Activated CD8-positive, alpha-beta T cell treated with anti-CD3 and anti-CD28 coated beads, Interleukin-2, amount 10 ng/mL, durations not matched to agents 7 days and 5 days (primary cell): ENCODE measurements around the gene CHP2. TPM values are rescaled to one million over a fixed set of nuclear protein-coding genes. Genes with fewer than 3 reads are reported as not detected.
"Not testable (repeated sequence)": the region's sequence is repeated elsewhere in the genome, so short reads cannot be mapped to it uniquely, and the experiment has no call there.

Experiments used
- ATAC-seq: fragments of 150-1000 bp; cut with Tn5 transposase; one replicate; pipeline ENCODE4 v1.10.0; 2021; ENCODE audit warnings: moderate library complexity
- CTCF ChIA-PET: fragments of 350-600 bp; sonication (Branson Sonifier 250); formaldehyde crosslinking; loops from one replicate; lab custom pipeline; 2021; ENCODE audit warnings: antibody characterized with exemption; lab: Charles Lee
- POLR2A ChIA-PET: fragments of 350-600 bp; sonication (Branson Sonifier 250); formaldehyde crosslinking; loops from one replicate; lab custom pipeline; 2021; ENCODE audit warnings: antibody characterized with exemption; lab: Charles Lee
- DNase-seq: peaks from one replicate; pipeline ENCODE4 v3.0.0-alpha.2; 2020
- H3K27ac Mint-ChIP-seq: one replicate; pipeline ENCODE4 v1.8.0; 2021; ENCODE audit warnings: mild to moderate bottlenecking, mixed read lengths
- H3K27me3 Mint-ChIP-seq: one replicate; pipeline ENCODE4 v1.8.0; 2021; ENCODE audit warnings: low read depth, mixed read lengths
- H3K36me3 Mint-ChIP-seq: one replicate; pipeline ENCODE4 v1.8.0; 2021; ENCODE audit warnings: low read depth, mixed read lengths
- H3K4me1 Mint-ChIP-seq: one replicate; pipeline ENCODE4 v1.8.0; 2021; ENCODE audit warnings: low read depth, mixed read lengths
- H3K4me3 Mint-ChIP-seq: one replicate; pipeline ENCODE4 v1.8.0; 2021; ENCODE audit warnings: mild to moderate bottlenecking, mixed read lengths
- H3K9me3 Mint-ChIP-seq: one replicate; pipeline ENCODE4 v1.8.0; 2022; ENCODE audit warnings: mixed read lengths; ENCODE audit not compliant: insufficient read depth
- total RNA-seq, 2 experiments: library from RNA; stranded (reverse); gene quantifications; one replicate each; pipeline ENCODE4 v1.2.3, GENCODE V29; 2021

The CHP2 gene
- total RNA-seq = not detected

- ATAC-seq (no peak), DNase-seq (no peak)
- H3K9me3 Mint-ChIP-seq = no peaks in the 10 kb centered on the region
- CTCF ChIA-PET = interaction anchor here (1.7 kb wide), 1 partner anchor 320 kb away, joined by 3 read pairs; no protein-coding TSS in a partner anchor
- H3K4me3 Mint-ChIP-seq = no peak within 1 kb of the TSS
- H3K36me3 Mint-ChIP-seq = no peaks in the 10 kb centered on the region
- POLR2A ChIA-PET = no interaction called here
- no peaks in the 10 kb centered on the region for H3K4me1 Mint-ChIP-seq
- peaks cover 59% of the 10 kb centered on the region for H3K27me3 Mint-ChIP-seq
- no peak within 1 kb of the TSS for H3K27ac Mint-ChIP-seq
Observed at GRCh38 chr16:23754594-23755483, at the start of gene CHP2. TSS of gene CHP2 (plus strand) at chr16:23755026. CDS start at chr16:23755050, 24 bp downstream.

DNA sequence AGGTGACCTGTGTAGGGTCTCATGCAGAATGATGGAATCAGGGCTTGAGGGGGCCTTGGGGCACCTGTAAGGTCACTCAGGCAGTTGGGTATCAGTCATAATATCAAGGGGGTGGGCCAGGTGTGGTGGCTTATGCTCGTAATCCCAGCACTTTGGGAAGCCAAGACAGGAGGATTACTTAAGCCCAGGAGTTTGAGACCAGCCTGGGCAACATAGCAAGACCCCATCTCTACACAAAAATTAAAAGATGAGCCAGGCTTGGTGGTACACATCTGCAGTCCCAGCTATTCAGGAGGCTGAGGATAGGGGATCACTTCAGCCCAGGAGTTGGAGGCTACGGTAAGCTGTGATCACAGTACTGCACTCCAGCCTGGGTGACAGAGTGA, 49.3 kb upstream of the CHP2 start:
- CTCF ChIA-PET = no interaction called here
- H3K36me3 Mint-ChIP-seq = peaks cover 2% of the 10 kb centered on the region
- POLR2A ChIA-PET = no interaction called here
- no peak for ATAC-seq
- no peak overlapping the region for H3K4me3 Mint-ChIP-seq
- no peaks in the 10 kb centered on the region for H3K4me1 Mint-ChIP-seq
- H3K9me3 Mint-ChIP-seq = peaks cover 26% of the 10 kb centered on the region
- H3K27me3 Mint-ChIP-seq = peaks cover 18% of the 10 kb centered on the region
- DNase-seq = no peak
- no peak overlapping the region for H3K27ac Mint-ChIP-seq

- peaks cover 20% of the 10 kb centered on the region for H3K27me3 Mint-ChIP-seq
- POLR2A ChIA-PET = interaction anchor here (0.7 kb wide), 1 partner anchor 13 kb away, joined by 3 read pairs; no protein-coding TSS in a partner anchor
- H3K4me1 Mint-ChIP-seq = no peaks in the 10 kb centered on the region
- CTCF ChIA-PET = no interaction called here
- no peak overlapping the region for H3K4me3 Mint-ChIP-seq
- no peak for DNase-seq
- H3K27ac Mint-ChIP-seq = no peak overlapping the region
- H3K36me3 Mint-ChIP-seq = peaks cover 2% of the 10 kb centered on the region
- ATAC-seq = no peak
- H3K9me3 Mint-ChIP-seq = peaks cover 26% of the 10 kb centered on the region
Observed at GRCh38 chr16:23706439-23706838, 48.4 kb upstream of the CHP2 start.

- Mint-ChIP-seq H3K27ac (no peak overlapping the region), H3K4me1 (no peaks in the 10 kb centered on the region), H3K9me3 (peaks cover 16% of the 10 kb centered on the region), H3K4me3 (no peak overlapping the region), H3K27me3 (peaks cover 28% of the 10 kb centered on the region), H3K36me3 (peaks cover 2% of the 10 kb centered on the region)
- no peak for ATAC-seq
- DNase-seq = no peak
- ChIA-PET POLR2A (no interaction called here), CTCF (no interaction called here)
Observed at GRCh38 chr16:23709536-23709935, 45.3 kb upstream of the CHP2 start.

DNA sequence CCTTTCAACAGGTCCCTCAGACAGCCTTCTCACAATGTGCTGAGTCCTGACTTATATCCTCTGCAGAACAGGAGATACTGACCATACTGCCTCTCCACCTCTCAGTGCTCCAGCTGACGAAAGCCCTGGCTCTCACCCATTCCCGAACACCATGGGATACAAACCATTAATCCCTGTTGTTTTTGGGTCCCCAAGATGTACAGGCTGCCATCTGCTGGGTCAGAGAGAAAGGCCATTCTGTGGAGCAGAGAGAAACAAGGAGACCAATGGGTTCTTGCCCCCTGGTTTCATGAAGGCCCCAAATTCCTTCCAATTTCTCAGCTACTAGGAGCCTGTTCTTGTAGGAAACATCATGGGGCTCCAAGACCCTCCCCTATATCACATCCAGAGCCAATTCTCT, 44.8 kb upstream of the CHP2 start:
- ChIA-PET CTCF (no interaction called here), POLR2A (no interaction called here)
- Mint-ChIP-seq H3K9me3 (peaks cover 16% of the 10 kb centered on the region), H3K27ac (no peak overlapping the region), H3K4me1 (no peaks in the 10 kb centered on the region), H3K4me3 (no peak overlapping the region), H3K36me3 (peaks cover 2% of the 10 kb centered on the region), H3K27me3 (peaks cover 31% of the 10 kb centered on the region)
- no peak for DNase-seq
- no peak for ATAC-seq

GRCh38 chr16:23710504-23710903, 44.3 kb upstream of the CHP2 start:
- Mint-ChIP-seq H3K27me3 (peaks cover 28% of the 10 kb centered on the region), H3K36me3 (peaks cover 2% of the 10 kb centered on the region), H3K4me1 (no peaks in the 10 kb centered on the region), H3K4me3 (no peak overlapping the region), H3K27ac (no peak overlapping the region), H3K9me3 (peaks cover 16% of the 10 kb centered on the region)
- ChIA-PET CTCF (no interaction called here), POLR2A (no interaction called here)
- DNase-seq (no peak), ATAC-seq (no peak)

DNA sequence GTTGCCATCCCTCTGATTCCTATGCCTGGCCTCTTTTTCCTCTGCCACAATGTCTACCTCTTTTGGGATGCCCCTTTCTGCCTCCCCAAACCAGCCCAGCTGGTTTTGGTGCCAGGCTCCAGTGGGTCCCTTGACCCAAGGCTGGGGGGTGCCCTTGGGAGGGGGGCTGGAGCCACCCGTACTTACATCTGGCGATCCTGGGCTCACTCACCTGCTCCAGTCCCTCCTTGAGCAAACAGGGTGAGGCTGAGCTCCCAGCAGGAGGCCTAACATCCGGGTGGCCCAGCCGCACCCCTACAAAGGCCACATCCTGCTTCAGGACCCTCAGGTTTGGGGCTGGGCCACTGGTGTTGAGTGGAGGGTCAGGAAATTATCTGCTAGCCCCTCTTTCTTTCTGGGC, 43.0 kb upstream of the CHP2 start:
- peaks cover 32% of the 10 kb centered on the region for H3K27me3 Mint-ChIP-seq
- no peak overlapping the region for H3K27ac Mint-ChIP-seq
- peaks cover 16% of the 10 kb centered on the region for H3K9me3 Mint-ChIP-seq
- DNase-seq (no peak), ATAC-seq (no peak)
- ChIA-PET CTCF (no interaction called here), POLR2A (no interaction called here)
- H3K4me3 Mint-ChIP-seq = no peak overlapping the region
- H3K4me1 Mint-ChIP-seq = no peaks in the 10 kb centered on the region
- peaks cover 2% of the 10 kb centered on the region for H3K36me3 Mint-ChIP-seq

GRCh38 chr16:23712976-23713375, 41.9 kb upstream of the CHP2 start, which contains the start of gene ERN2:
TSS of gene ERN2 (minus strand) at chr16:23713222. CDS start at chr16:23713187, 35 bp downstream.
- no peak within 1 kb of the TSS for H3K4me3 Mint-ChIP-seq
- H3K36me3 Mint-ChIP-seq = peaks cover 2% of the 10 kb centered on the region
- DNase-seq (no peak), ATAC-seq (no peak)
- no peak within 1 kb of the TSS for H3K27ac Mint-ChIP-seq
- no peaks in the 10 kb centered on the region for H3K4me1 Mint-ChIP-seq
- H3K9me3 Mint-ChIP-seq = peaks cover 16% of the 10 kb centered on the region
- peaks cover 39% of the 10 kb centered on the region for H3K27me3 Mint-ChIP-seq
- CTCF ChIA-PET = no interaction called here
- POLR2A ChIA-PET = no interaction called here

DNA sequence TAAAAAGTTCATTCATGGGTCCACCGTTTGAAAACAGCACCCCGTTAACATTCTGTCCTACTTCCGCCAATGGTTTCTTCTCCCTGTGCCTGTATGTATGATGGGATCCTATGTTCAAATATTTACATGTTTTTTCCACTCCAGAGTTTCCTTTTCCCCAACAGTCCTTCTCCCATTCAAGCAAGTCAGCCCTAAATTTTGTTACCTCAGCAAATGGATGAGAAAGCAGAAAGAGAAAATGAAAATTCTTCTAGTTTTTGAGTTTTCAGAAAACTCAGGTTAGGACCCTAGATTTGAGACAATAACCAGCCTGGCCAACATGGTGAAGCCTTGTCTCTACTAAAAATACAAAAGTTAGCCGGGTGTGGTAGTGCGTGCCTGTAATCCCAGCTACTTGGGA, 38.3 kb upstream of the CHP2 start:
- H3K36me3 Mint-ChIP-seq = peaks cover 2% of the 10 kb centered on the region
- H3K27me3 Mint-ChIP-seq = peaks cover 37% of the 10 kb centered on the region
- POLR2A ChIA-PET = no interaction called here
- H3K9me3 Mint-ChIP-seq = no peaks in the 10 kb centered on the region
- H3K27ac Mint-ChIP-seq = no peak overlapping the region
- ATAC-seq (no peak), DNase-seq (no peak)
- CTCF ChIA-PET = interaction anchor here (0.6 kb wide), 1 partner anchor 511 kb away, joined by 4 read pairs; no protein-coding TSS in a partner anchor
- H3K4me3 Mint-ChIP-seq = no peak overlapping the region
- H3K4me1 Mint-ChIP-seq = no peaks in the 10 kb centered on the region

DNA sequence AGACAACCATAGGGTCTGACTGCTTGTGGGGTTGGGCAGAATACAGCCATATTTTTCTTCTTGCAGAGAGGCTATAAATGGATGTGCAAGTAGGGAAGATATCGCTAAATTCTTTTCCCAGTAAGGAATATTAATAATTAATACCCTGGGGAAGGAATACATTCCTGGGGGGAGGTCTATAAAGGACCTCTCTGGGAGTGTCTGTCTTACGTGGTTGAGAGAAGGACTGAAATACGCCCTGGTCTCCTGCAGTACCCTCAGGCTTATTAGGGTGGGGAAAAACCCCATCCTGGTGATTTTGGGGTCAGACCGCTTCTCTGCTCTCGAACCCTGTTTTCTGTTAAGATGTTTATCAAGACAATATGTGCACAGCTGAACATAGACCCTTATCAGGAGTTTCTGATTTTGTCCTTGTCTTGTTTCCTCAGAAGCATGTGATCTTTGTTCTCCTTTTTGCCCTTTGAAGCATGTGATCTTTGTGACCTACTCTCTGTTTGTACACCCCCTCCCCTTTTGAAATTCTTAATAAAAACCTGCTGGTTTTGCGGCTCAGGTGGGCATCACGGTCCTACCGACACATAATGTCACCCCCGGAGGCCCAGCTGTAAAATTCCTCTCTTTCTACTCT, 32.1 kb upstream of the CHP2 start:
- H3K4me3 Mint-ChIP-seq, H3K36me3 Mint-ChIP-seq, POLR2A ChIA-PET, H3K27ac Mint-ChIP-seq, DNase-seq, ATAC-seq, H3K4me1 Mint-ChIP-seq, CTCF ChIA-PET, H3K9me3 Mint-ChIP-seq: not testable (repeated sequence)
- peaks cover 21% of the 10 kb centered on the region for H3K27me3 Mint-ChIP-seq

DNA sequence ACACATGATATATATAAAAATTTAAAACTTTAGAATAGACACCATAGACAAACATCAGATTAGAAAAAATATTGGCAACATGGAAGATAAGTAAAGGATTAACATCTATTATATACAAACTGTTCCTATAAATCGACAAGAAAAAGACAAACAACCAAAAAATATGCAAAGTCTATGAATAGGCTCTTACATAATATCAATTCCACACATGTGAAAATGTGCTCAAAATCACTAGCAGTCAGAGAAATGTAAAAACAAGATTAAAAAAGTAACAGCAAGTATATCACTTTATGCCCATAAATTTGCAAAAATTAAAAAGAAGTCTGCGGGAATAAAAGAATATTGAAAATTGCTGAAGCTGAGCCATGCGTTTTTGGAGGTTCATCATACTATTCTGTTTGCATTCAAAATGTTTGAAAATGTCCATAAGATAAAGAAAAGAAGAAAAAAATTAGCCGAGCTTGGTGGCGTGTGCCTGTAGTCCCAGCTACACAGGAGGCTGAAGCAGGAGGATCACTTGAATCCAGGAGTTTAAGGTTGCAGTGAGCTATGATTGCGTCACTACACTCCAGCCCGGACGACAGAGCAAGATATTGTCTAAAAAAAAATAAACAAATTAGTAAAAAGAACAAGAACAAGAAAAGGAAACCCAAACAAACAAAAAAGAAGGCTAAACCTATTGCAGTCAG, 30.6 kb upstream of the CHP2 start:
- Mint-ChIP-seq H3K4me3 (no peak overlapping the region), H3K4me1 (peaks cover 4% of the 10 kb centered on the region), H3K27ac (no peak overlapping the region), H3K9me3 (peaks cover 7% of the 10 kb centered on the region), H3K27me3 (peaks cover 13% of the 10 kb centered on the region), H3K36me3 (no peaks in the 10 kb centered on the region)
- ChIA-PET POLR2A (no interaction called here), CTCF (no interaction called here)
- ATAC-seq (no peak), DNase-seq (no peak)

- no peak overlapping the region for H3K27ac Mint-ChIP-seq
- ChIA-PET CTCF (no interaction called here), POLR2A (interaction anchor here (0.6 kb wide), 1 partner anchor 379 kb away, joined by 4 read pairs; no protein-coding TSS in a partner anchor)
- H3K4me1 Mint-ChIP-seq = peaks cover 4% of the 10 kb centered on the region
- ATAC-seq = no peak
- peaks cover 13% of the 10 kb centered on the region for H3K27me3 Mint-ChIP-seq
- no peaks in the 10 kb centered on the region for H3K36me3 Mint-ChIP-seq
- DNase-seq = no peak
- H3K4me3 Mint-ChIP-seq = no peak overlapping the region
- peaks cover 7% of the 10 kb centered on the region for H3K9me3 Mint-ChIP-seq
Observed at GRCh38 chr16:23724785-23725131, 30.1 kb upstream of the CHP2 start.
